COLO829 (cell line): ENCODE measurements around the gene TMIGD3.

Experiments used
- DNase-seq: peaks from one replicate; pipeline ENCODE4 v3.0.0; 2012; ENCODE audit warnings: low spot score

TMIGD3 gene

DNA sequence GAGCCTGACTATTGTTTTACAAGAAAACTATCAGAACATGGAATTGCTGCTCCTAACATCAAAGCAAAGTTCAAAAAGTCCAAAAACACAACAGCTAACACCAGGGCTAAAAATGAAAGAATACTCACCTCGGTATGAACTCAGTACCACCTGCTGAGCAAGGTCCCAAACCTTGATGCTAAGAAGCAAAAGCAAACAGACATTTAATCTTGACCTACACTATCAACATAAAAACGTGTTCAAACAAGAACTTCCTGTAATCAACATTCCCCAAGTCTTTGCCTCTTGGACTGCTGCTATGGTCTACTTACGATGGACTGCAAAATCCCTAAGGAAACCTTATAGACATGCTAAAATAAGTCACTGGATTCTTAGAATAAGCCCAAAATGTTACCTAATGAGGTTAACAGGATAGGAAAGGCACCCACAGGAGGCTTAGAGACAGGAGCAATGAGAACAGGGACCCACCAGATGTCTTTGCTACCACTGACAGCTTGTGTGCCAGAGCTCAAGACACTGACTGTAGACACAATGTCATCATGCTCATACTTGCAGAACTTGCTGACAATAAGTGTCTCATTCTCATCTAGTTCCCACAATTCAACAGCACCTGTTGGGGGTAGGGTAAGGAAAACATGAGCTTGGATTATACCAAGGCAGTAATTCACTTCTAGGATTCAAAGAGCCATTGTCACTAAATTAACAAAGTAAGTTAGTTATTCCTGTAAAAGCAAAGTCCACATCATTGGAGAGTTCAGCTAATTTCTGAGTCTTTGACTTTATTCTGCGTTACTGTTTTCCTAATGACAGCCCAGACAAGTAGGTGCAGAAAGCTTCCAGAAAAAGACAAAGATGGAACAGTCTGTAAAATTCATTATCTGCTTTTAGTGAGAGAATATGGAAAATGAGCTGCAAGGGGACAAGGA lies 56.2 kb downstream of the TMIGD3 start:
- DNase-seq, result no peak

DNA sequence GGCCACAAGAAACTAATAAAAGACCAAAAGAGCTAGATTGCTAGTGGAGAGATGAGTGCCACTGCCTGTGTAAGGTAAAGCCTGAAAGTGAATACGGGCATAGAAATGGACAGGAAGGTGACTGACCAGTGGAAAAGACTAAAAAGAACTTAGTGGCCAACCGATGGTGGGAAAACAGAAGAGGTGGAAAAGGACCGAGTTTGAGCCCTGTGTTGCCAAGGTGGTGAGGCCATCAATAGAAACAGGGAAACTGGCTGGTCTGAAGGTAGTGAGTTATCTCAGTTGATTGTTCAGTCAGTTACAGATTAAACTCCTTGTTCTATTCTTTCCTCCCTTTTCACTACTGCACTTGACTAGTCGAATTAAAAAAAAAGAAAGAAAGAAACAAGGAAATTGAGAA lies 56.9 kb downstream of the TMIGD3 start:
- no peak for DNase-seq

DNA sequence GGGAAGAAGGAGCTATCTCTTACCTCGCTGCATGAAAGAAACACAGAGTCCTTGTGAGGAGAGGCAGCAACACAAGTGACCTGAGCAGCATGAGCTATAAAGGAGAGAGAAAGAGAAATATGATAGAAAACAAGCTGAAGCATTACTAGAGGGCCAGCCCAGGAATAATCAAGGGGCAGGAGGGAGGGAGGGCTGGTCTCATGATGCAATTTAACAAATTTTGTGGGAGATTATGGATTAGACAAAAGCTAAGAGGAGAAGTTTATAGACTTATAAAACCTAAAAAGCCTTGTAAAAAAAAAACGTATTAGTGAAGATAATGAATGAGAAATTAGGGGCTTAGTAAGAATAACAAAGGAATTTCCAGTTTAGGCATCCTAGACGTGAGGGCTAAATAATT lies 59.4 kb downstream of the TMIGD3 start:
- no peak for DNase-seq

DNA sequence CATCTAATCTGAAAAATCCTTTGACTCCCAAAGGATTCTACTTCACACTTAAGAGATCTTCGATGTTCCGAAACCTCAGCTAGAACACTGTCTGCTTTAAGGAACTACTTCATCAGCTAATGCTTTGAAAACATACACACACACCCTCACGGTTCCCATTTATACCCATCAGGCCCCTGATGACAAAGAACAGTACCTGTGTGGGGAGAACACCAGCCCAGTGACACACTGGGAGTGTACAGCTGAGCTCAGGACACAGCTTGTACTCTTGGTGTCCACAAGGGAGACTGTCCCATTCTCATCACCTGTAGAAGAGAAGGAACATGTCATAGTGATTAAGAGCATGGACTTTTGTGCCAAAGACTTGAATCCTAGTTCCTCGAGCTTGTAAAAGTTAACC lies 61.0 kb downstream of the TMIGD3 start:
- no peak for DNase-seq

DNA sequence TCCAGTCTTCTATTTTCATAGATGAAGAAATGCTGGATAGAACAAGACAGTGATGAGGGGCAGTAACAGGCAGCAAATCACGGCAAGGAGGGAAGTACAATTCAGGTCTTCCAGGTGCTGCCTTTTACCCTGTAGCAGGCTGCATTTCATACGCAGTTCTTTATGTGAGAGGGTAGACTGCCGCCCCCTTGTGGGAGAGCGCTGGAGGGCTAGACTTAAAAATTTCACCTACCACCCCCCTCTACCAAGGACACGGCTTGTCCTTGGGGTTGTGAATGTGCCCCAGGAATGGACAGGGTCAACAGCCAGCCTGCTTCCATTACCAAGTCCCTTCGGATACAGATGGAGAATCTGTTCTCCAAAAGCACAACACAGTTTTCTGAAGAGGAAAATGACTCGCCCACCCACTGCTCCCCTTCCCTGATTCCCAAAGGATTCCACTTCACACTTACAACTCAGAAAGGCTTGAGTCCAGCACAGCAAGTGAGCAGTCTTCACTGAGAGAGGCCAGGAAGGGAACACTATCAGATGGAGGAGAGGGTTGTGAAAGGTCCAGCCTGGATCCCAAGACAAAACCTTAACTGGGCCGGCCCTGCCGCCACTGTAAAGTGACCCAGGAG lies 61.8 kb downstream of the TMIGD3 start:
- no peak for DNase-seq

DNA sequence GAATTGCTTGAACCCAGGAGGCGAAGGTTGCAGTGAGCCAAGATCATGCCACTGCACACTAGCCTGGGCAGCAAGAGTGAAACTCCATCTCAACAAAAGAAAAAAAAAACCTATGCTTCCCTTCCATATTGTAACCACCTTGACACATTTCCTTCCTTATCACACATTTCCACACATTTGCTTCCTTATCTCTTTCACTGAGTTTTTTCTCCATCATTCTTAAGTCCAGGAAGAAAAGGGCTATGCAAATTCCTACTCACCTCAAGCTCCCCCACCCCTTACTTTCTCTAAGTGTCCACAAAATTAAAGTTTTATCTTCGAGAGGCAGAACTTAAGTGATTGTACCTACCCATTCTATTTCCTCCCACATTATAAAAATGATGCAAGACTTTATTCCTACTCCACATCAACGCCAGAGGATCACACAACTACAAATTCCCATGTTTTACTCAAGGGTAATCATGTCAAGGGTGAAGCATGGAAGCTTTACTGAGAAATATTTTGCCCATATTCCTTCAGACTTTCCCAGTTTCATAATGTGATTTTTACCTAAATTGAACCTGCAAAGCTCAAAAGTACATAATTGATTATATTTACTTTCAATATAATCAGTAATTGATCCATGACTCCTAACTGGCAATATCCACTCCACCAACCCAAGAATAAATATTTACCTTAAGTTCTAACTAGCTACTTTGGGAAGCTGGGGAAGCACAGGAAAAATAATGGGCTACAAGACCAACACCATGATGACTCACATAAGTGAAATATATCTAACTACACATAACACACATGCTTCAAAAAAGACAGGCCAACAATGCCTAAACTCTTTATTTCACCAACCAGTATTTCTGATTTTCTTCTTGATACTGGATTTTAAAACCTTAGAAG lies 63.7 kb downstream of the TMIGD3 start:
- no peak for DNase-seq

DNA sequence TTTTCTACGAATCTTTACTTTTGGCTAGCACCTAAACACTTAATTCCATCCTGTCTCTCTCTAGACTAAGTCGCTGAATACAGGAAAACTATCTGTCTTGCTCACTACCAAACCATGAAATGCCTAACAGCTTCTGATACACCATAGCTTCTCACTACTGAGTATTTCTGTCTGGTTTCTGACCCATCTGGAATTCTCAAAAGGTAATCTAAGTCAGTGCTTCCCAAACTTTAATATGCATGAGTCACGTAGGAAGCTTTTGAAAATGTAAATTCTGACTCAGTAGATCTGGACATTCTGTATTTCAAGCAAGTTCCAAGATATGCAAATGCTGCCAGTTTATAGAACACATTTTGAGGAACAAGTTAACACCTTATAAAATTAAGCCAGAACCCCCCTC lies 66.7 kb downstream of the TMIGD3 start:
- no peak for DNase-seq
